SK-N-SH treated with all-trans-retinoic acid at 6 μM for 48 hours (cell line): ENCODE measurements around the gene ABHD6.

Source experiments
- ATAC-seq: fragments of 200-7000 bp; cut with Tn5 transposase; 3 replicates; pipeline ENCODE4 v1.9.1; 2020; ENCODE audit warnings: mild to moderate bottlenecking, moderate library complexity
- ARNTL ChIP-seq: fragments of 450-650 bp; formaldehyde crosslinking; IDR thresholded peaks from 2 replicates; pipeline ENCODE4 v1.5.0; 2020; ENCODE audit warnings: low read depth, mild to moderate bottlenecking, moderate library complexity, borderline replicate concordance
- BACH2 ChIP-seq: fragments of 250-450 bp; sonication (Bioruptor Pico); IDR thresholded peaks from 2 replicates; pipeline ENCODE4 v1.9.0; 2021; ENCODE audit warnings: mild to moderate bottlenecking, borderline replicate concordance
- CREB5 ChIP-seq: fragments of 250-450 bp; sonication (Bioruptor Pico); IDR thresholded peaks from 2 replicates; pipeline ENCODE4 v1.5.1; 2020; ENCODE audit warnings: low read depth, mild to moderate bottlenecking, moderate library complexity
- CSDC2 ChIP-seq: fragments of 250-450 bp; sonication (Bioruptor Pico); IDR thresholded peaks from 2 replicates; pipeline ENCODE4 v1.5.0; 2020; ENCODE audit warnings: mild to moderate bottlenecking, moderate library complexity
- ESRRG ChIP-seq: fragments of 250-450 bp; sonication (Bioruptor Pico); IDR thresholded peaks from 2 replicates; pipeline ENCODE4 v1.6.1; 2021; ENCODE audit warnings: mild to moderate bottlenecking
- GLIS3 ChIP-seq: fragments of 250-450 bp; sonication (Bioruptor Pico); IDR thresholded peaks from 2 replicates; pipeline ENCODE4 v1.5.0; 2020; ENCODE audit warnings: mild to moderate bottlenecking, moderate library complexity
- ISL1 ChIP-seq: fragments of 250-450 bp; sonication (Bioruptor Pico); IDR thresholded peaks from 2 replicates; pipeline ENCODE4 v2.1.2; 2022; ENCODE audit warnings: mild to moderate bottlenecking, moderate library complexity
- OSR1 ChIP-seq: fragments of 250-450 bp; sonication (Bioruptor Pico); IDR thresholded peaks from 2 replicates; pipeline ENCODE4 v1.8.0; 2022; ENCODE audit warnings: moderate library complexity, mild to moderate bottlenecking, inconsistent platforms
- POU6F1 ChIP-seq: fragments of 250-450 bp; sonication (Bioruptor Pico); IDR thresholded peaks from 2 replicates; pipeline ENCODE4 v1.8.0; 2021; ENCODE audit warnings: low read depth, mild to moderate bottlenecking, moderate library complexity, borderline replicate concordance
- PPARA ChIP-seq: fragments of 250-450 bp; sonication (Bioruptor Pico); IDR thresholded peaks from 2 replicates; pipeline ENCODE4 v1.5.0; 2020; ENCODE audit warnings: mild to moderate bottlenecking, borderline replicate concordance
- RARB ChIP-seq: fragments of 250-450 bp; sonication (Bioruptor Pico); IDR thresholded peaks from 2 replicates; pipeline ENCODE4 v1.8.0; 2021; ENCODE audit warnings: mild to moderate bottlenecking, moderate library complexity
- SNAI2 ChIP-seq: fragments of 250-450 bp; sonication (Bioruptor Pico); IDR thresholded peaks from 2 replicates; pipeline ENCODE4 v1.5.0; 2020; ENCODE audit warnings: mild to moderate bottlenecking, moderate library complexity
- TCF4 ChIP-seq: fragments of 250-450 bp; sonication (Bioruptor Pico); IDR thresholded peaks from 2 replicates; pipeline ENCODE4 v1.8.0; 2021; ENCODE audit warnings: mild to moderate bottlenecking, moderate library complexity, borderline replicate concordance
- TOX ChIP-seq: fragments of 250-450 bp; sonication (Bioruptor Pico); IDR thresholded peaks from 2 replicates; pipeline ENCODE4 v1.8.0; 2021; ENCODE audit warnings: mild to moderate bottlenecking, moderate library complexity, borderline replicate concordance
- TSHZ2 ChIP-seq: fragments of 250-450 bp; sonication (Bioruptor Pico); IDR thresholded peaks from 2 replicates; pipeline ENCODE4 v1.5.0; 2020; ENCODE audit warnings: mild to moderate bottlenecking, moderate library complexity
- ZC3H10 ChIP-seq: fragments of 250-450 bp; sonication (Bioruptor Pico); IDR thresholded peaks from 2 replicates; pipeline ENCODE4 v1.5.1; 2021; ENCODE audit warnings: mild to moderate bottlenecking, moderate library complexity
- ZFP3 ChIP-seq: fragments of 250-450 bp; sonication (Bioruptor Pico); IDR thresholded peaks from 2 replicates; pipeline ENCODE4 v1.5.0; 2020; ENCODE audit warnings: mild to moderate bottlenecking, moderate library complexity
- ZFP30 ChIP-seq: fragments of 450-650 bp; formaldehyde crosslinking; IDR thresholded peaks from 2 replicates; pipeline ENCODE4 v1.5.0; 2022; ENCODE audit warnings: mild to moderate bottlenecking, moderate library complexity
- ZNF565 ChIP-seq: fragments of 450-650 bp; formaldehyde crosslinking; conservative IDR thresholded peaks from 2 replicates; pipeline ENCODE4 v1.5.0; 2020; ENCODE audit warnings: low read depth, mild to moderate bottlenecking, moderate library complexity
- ZNF70 ChIP-seq: fragments of 450-650 bp; formaldehyde crosslinking; IDR thresholded peaks from 2 replicates; pipeline ENCODE4 v1.5.0; 2020; ENCODE audit warnings: mild to moderate bottlenecking, moderate library complexity
- ZNF8 ChIP-seq: fragments of 450-650 bp; formaldehyde crosslinking; IDR thresholded peaks from 2 replicates; pipeline ENCODE4 v1.5.0; 2020; ENCODE audit warnings: mild to moderate bottlenecking, moderate library complexity
- TF ChIP-seq, protein P1 (sequence below): fragments of 250-450 bp; sonication (Bioruptor Pico); IDR thresholded peaks from 2 replicates; pipeline ENCODE4 v1.8.0; 2020; ENCODE audit warnings: mild to moderate bottlenecking, moderate library complexity, borderline replicate concordance

Gene ABHD6

DNA sequence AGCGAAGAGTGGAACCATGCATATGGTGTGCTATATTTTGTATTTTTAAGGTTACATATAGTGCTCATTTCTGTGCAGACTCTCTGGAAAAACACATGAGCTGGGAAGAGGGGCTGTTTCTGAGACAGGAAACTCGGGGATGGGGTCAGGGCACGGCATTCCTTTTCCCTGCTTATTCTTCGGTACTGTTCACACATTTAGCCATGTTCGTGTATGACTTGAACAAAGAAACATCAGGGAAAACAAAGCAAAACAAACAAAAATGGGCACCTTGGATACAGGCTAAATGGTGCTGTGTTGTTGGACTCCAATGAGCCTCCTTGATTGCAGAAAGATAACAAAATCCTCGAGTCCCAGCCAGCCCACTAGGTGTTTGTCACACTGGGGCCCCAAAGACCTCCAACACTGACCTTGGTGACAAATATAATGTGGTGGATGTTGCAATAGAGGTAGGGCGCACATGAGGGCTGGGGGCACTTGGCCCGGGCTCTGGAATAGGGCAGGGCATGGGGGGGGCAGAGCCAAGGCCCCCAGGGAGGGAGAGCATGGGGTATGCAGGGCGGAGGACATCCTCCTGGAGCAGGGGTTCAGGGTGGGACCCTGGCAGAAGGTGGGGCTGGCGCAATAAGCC, 46.1 kb upstream of the ABHD6 start:
- TF ChIP-seq TSHZ2 (CRISPR knock-in tag) (no peak), ZNF70 (CRISPR knock-in tag) (no peak), ZFP30 (CRISPR knock-in tag) (no peak), ISL1 (CRISPR knock-in tag) (no peak), ZC3H10 (no peak), RARB (CRISPR knock-in tag) (no peak), ESRRG (CRISPR knock-in tag) (no peak), TOX (CRISPR knock-in tag) (no peak), OSR1 (CRISPR knock-in tag) (no peak), ARNTL (CRISPR knock-in tag) (no peak), CSDC2 (CRISPR knock-in tag) (no peak), GLIS3 (CRISPR knock-in tag) (no peak), SNAI2 (CRISPR knock-in tag) (no peak)
- TF ChIP-seq, protein P1, sequence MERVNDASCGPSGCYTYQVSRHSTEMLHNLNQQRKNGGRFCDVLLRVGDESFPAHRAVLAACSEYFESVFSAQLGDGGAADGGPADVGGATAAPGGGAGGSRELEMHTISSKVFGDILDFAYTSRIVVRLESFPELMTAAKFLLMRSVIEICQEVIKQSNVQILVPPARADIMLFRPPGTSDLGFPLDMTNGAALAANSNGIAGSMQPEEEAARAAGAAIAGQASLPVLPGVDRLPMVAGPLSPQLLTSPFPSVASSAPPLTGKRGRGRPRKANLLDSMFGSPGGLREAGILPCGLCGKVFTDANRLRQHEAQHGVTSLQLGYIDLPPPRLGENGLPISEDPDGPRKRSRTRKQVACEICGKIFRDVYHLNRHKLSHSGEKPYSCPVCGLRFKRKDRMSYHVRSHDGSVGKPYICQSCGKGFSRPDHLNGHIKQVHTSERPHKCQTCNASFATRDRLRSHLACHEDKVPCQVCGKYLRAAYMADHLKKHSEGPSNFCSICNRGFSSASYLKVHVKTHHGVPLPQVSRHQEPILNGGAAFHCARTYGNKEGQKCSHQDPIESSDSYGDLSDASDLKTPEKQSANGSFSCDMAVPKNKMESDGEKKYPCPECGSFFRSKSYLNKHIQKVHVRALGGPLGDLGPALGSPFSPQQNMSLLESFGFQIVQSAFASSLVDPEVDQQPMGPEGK = no peak
- ATAC-seq = no peak

DNA sequence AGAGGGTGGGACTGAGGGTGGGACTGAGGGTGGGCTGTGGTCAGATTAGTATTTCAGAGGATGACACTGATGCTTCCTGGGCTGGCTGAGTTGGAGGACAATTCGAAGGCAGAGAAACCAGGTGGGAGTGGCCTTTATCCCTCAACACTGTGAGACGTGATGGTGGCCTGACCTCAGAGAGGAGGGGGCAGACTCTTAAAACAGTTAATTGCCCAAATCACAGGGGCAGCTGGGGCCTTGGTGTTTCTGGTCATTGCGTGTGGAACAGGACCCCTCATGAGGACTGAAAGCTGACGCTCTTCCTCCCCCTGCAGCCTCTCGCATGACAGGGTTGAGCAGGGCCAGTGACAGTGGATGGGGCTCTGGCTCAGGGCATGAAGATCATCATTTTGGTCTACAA, 45.5 kb upstream of the ABHD6 start:
- TF ChIP-seq TOX (CRISPR knock-in tag) (no peak), PPARA (CRISPR knock-in tag) (no peak), CREB5 (CRISPR knock-in tag) (no peak), ARNTL (CRISPR knock-in tag) (no peak), ZFP30 (CRISPR knock-in tag) (no peak), ZNF565 (no peak), CSDC2 (CRISPR knock-in tag) (no peak), POU6F1 (CRISPR knock-in tag) (no peak), ZC3H10 (no peak), ZFP3 (CRISPR knock-in tag) (no peak), RARB (CRISPR knock-in tag) (no peak), TCF4 (CRISPR knock-in tag) (no peak), GLIS3 (CRISPR knock-in tag) (no peak), ISL1 (CRISPR knock-in tag) (no peak), ZNF70 (CRISPR knock-in tag) (no peak), BACH2 (CRISPR knock-in tag) (no peak), ZNF8 (CRISPR knock-in tag) (no peak), SNAI2 (CRISPR knock-in tag) (no peak), ESRRG (CRISPR knock-in tag) (no peak)
- no peak for ATAC-seq

- TF ChIP-seq CSDC2 (CRISPR knock-in tag) (no peak), ZC3H10 (no peak), GLIS3 (CRISPR knock-in tag) (no peak), TSHZ2 (CRISPR knock-in tag) (no peak), ZFP3 (CRISPR knock-in tag) (no peak)
- ATAC-seq = no peak
Observed at GRCh38 chr3:58193682-58194407, 43.7 kb upstream of the ABHD6 start.
